T-helper 2 cell treated with Interferon-gamma antibody and Interleukin-4, amounts not matched to agents 5 μg/mL and 100 μg/mL, for 36 hours (primary cell): ENCODE measurements around the gene POMGNT2.

Source experiments
- DNase-seq: peaks from one replicate; pipeline ENCODE4 v3.0.0; 2021; ENCODE audit warnings: low spot score
- H3K27ac Mint-ChIP-seq: one replicate; pipeline ENCODE4 v1.8.0; 2021; ENCODE audit warnings: mild to moderate bottlenecking, mixed read lengths
- H3K27me3 Mint-ChIP-seq: one replicate; pipeline ENCODE4 v1.8.0; 2021; ENCODE audit warnings: low read depth, mixed read lengths
- H3K36me3 Mint-ChIP-seq: one replicate; pipeline ENCODE4 v1.8.0; 2021; ENCODE audit warnings: low read depth, mixed read lengths
- H3K4me1 Mint-ChIP-seq: one replicate; pipeline ENCODE4 v1.8.0; 2021; ENCODE audit warnings: low read depth, mixed read lengths
- H3K4me3 Mint-ChIP-seq: one replicate; pipeline ENCODE4 v1.8.0; 2022; ENCODE audit warnings: mild to moderate bottlenecking, moderate library complexity, mixed read lengths
- H3K9me3 Mint-ChIP-seq: one replicate; pipeline ENCODE4 v1.8.0; 2021; ENCODE audit warnings: mixed read lengths

POMGNT2 gene

GRCh38 chr3:43093974-43094373 lies 11.9 kb downstream of the POMGNT2 start:
- Mint-ChIP-seq H3K4me3 (no peak overlapping the region), H3K4me1 (no peaks in the 10 kb centered on the region), H3K36me3 (no peaks in the 10 kb centered on the region), H3K27ac (no peak overlapping the region), H3K27me3 (peaks cover 2% of the 10 kb centered on the region), H3K9me3 (no peaks in the 10 kb centered on the region)
- no peak for DNase-seq

GRCh38 chr3:43093006-43093405 lies 12.9 kb downstream of the POMGNT2 start:
- Mint-ChIP-seq H3K27ac (no peak overlapping the region), H3K27me3 (peaks cover 2% of the 10 kb centered on the region), H3K4me3 (no peak overlapping the region), H3K36me3 (no peaks in the 10 kb centered on the region), H3K9me3 (no peaks in the 10 kb centered on the region), H3K4me1 (no peaks in the 10 kb centered on the region)
- no peak for DNase-seq

GRCh38 chr3:43091481-43091880 lies 14.4 kb downstream of the POMGNT2 start:
- Mint-ChIP-seq H3K4me3 (no peak overlapping the region), H3K27me3 (peaks cover 2% of the 10 kb centered on the region), H3K27ac (no peak overlapping the region), H3K4me1 (peaks cover 4% of the 10 kb centered on the region), H3K9me3 (no peaks in the 10 kb centered on the region), H3K36me3 (no peaks in the 10 kb centered on the region)
- no peak for DNase-seq

- Mint-ChIP-seq H3K4me1 (peaks cover 4% of the 10 kb centered on the region), H3K4me3 (no peak overlapping the region), H3K9me3 (no peaks in the 10 kb centered on the region), H3K27ac (no peak overlapping the region), H3K36me3 (no peaks in the 10 kb centered on the region), H3K27me3 (peaks cover 2% of the 10 kb centered on the region)
- no peak for DNase-seq
Measured at GRCh38 chr3:43090238-43090637, 15.6 kb downstream of the POMGNT2 start.

GRCh38 chr3:43089081-43089480 lies 16.8 kb downstream of the POMGNT2 start:
- peaks cover 6% of the 10 kb centered on the region for H3K9me3 Mint-ChIP-seq
- DNase-seq = no peak
- H3K4me3 Mint-ChIP-seq = no peak overlapping the region
- H3K36me3 Mint-ChIP-seq = no peaks in the 10 kb centered on the region
- no peak overlapping the region for H3K27ac Mint-ChIP-seq
- H3K4me1 Mint-ChIP-seq = peaks cover 4% of the 10 kb centered on the region
- no peaks in the 10 kb centered on the region for H3K27me3 Mint-ChIP-seq

- Mint-ChIP-seq H3K27ac (no peak overlapping the region), H3K36me3 (no peaks in the 10 kb centered on the region), H3K9me3 (peaks cover 17% of the 10 kb centered on the region), H3K4me3 (no peak overlapping the region), H3K27me3 (no peaks in the 10 kb centered on the region), H3K4me1 (peaks cover 4% of the 10 kb centered on the region)
- DNase-seq = no peak
Measured at GRCh38 chr3:43087249-43087776, 18.6 kb downstream of the POMGNT2 start.

GRCh38 chr3:43086460-43087165 lies 19.3 kb downstream of the POMGNT2 start:
- Mint-ChIP-seq H3K4me1 (peaks cover 4% of the 10 kb centered on the region), H3K4me3 (no peak overlapping the region), H3K9me3 (peaks cover 17% of the 10 kb centered on the region), H3K36me3 (no peaks in the 10 kb centered on the region), H3K27ac (no peak overlapping the region), H3K27me3 (no peaks in the 10 kb centered on the region)
- DNase-seq = no peak

- Mint-ChIP-seq H3K27ac (no peak overlapping the region), H3K27me3 (no peaks in the 10 kb centered on the region), H3K4me1 (peaks cover 4% of the 10 kb centered on the region), H3K9me3 (peaks cover 17% of the 10 kb centered on the region), H3K4me3 (no peak overlapping the region), H3K36me3 (peaks cover 3% of the 10 kb centered on the region)
- no peak for DNase-seq
Measured at GRCh38 chr3:43082457-43082856, 23.4 kb downstream of the POMGNT2 start.

- no peaks in the 10 kb centered on the region for H3K27me3 Mint-ChIP-seq
Measured at GRCh38 chr3:43081796-43082195, 24.1 kb downstream of the POMGNT2 start.

GRCh38 chr3:43080726-43081568 lies 24.9 kb downstream of the POMGNT2 start:
- H3K4me3 Mint-ChIP-seq = no peak overlapping the region
- H3K4me1 Mint-ChIP-seq = no peaks in the 10 kb centered on the region
- H3K27me3 Mint-ChIP-seq = no peaks in the 10 kb centered on the region
- H3K27ac Mint-ChIP-seq = no peak overlapping the region
- DNase-seq = no peak
- H3K36me3 Mint-ChIP-seq = peaks cover 3% of the 10 kb centered on the region
- peaks cover 17% of the 10 kb centered on the region for H3K9me3 Mint-ChIP-seq

More at GRCh38 chr3:43081796-43082195, 24.1 kb downstream of the POMGNT2 start:
- H3K27ac Mint-ChIP-seq = no peak overlapping the region
- DNase-seq = no peak
- peaks cover 17% of the 10 kb centered on the region for H3K9me3 Mint-ChIP-seq
- peaks cover 3% of the 10 kb centered on the region for H3K36me3 Mint-ChIP-seq
- H3K4me3 Mint-ChIP-seq = no peak overlapping the region
- peaks cover 3% of the 10 kb centered on the region for H3K4me1 Mint-ChIP-seq

- Mint-ChIP-seq H3K4me1 (no peaks in the 10 kb centered on the region), H3K36me3 (peaks cover 3% of the 10 kb centered on the region), H3K27me3 (no peaks in the 10 kb centered on the region), H3K4me3 (no peak overlapping the region), H3K27ac (no peak overlapping the region), H3K9me3 (peaks cover 13% of the 10 kb centered on the region)
- no peak for DNase-seq
Measured at GRCh38 chr3:43079536-43080332, 26.1 kb downstream of the POMGNT2 start.

GRCh38 chr3:43077707-43078106 lies 28.2 kb downstream of the POMGNT2 start:
- H3K27ac Mint-ChIP-seq = no peak overlapping the region
- no peaks in the 10 kb centered on the region for H3K27me3 Mint-ChIP-seq
- DNase-seq = no peak
- H3K9me3 Mint-ChIP-seq = no peaks in the 10 kb centered on the region
- peaks cover 3% of the 10 kb centered on the region for H3K36me3 Mint-ChIP-seq
- H3K4me1 Mint-ChIP-seq = peaks cover 3% of the 10 kb centered on the region
- H3K4me3 Mint-ChIP-seq = no peak overlapping the region

- Mint-ChIP-seq H3K4me3 (no peak overlapping the region), H3K4me1 (peaks cover 3% of the 10 kb centered on the region), H3K36me3 (peaks cover 3% of the 10 kb centered on the region)
Measured at GRCh38 chr3:43077261-43077660, 28.6 kb downstream of the POMGNT2 start.

More at GRCh38 chr3:43077261-43077660, 28.6 kb downstream of the POMGNT2 start:
- Mint-ChIP-seq H3K27me3 (no peaks in the 10 kb centered on the region), H3K27ac (no peak overlapping the region), H3K9me3 (no peaks in the 10 kb centered on the region)
- DNase-seq = no peak
